ENCODE measurements around the gene C11orf16. TPM values are rescaled to one million over a fixed set of nuclear protein-coding genes. Genes with fewer than 3 reads are reported as not detected.

Gene C11orf16
- total and polyA plus RNA-seq, 2 donors (not counting 3 experiments of a cell fraction or from before 2014, with no cell fraction given) = not detected

DNA sequence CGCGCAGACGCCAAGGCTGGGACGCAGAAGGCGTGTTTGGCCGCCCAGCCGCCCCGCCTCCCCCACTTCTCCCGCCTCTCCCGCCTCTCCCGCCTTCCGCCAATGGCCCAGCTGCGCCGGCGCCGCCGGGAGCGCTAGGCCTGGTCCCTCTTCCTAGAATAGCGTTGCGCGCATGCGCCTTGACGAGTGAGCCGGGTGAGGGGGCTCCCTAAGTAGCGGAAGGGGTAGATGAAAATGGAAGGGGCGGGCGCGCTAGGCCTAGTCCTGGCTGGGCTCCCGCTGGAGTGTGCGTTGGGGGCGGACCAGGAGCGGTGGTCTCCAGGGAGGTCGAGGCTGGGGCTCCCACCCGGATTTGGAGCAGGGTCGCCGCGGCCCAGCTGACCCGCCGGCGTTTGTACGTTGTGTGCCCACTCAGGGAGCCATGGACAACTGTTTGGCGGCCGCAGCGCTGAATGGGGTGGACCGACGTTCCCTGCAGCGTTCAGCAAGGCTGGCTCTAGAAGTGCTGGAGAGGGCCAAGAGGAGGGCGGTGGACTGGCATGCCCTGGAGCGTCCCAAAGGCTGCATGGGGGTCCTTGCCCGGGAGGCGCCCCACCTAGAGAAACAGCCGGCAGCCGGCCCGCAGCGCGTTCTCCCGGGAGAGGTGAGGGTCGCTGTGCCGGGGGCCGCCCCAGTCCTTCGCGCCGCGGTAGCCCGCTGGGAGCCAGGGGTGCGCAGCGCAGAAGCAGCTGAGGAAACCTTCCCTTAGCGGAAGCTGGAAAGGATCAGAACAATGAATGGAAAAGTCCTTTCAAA lies 21.5 kb downstream of the C11orf16 start, which contains the start of gene AKIP1:
AKIP1 (plus strand) TSS at position 161 of the 795 bp plus-strand sequence; CDS start at position 422, 261 bp downstream.
- POLR2A ChIA-PET = interaction anchor here (0.6 to 0.9 kb wide), 2 partner anchors 77 to 229 kb away, joined by 9 read pairs; partner anchors contain the start of genes RPL27A and TRIM66
- peak; percentile 74 for TF ChIP-seq POLR2AphosphoS5 (IDR thresholded peaks at IDR 0.05; ENCODE audit: insufficient read depth, low read depth, low read length)
- no peak for TF ChIP-seq FOS (IDR thresholded peaks at IDR 0.05; ENCODE audit: borderline replicate concordance, insufficient read depth, low read length)
- no peak for TF ChIP-seq EZH2 (IDR thresholded peaks at IDR 0.05; ENCODE audit: borderline replicate concordance, low read depth, low read length, severe bottlenecking)
- no peak for TF ChIP-seq JUN (IDR thresholded peaks at IDR 0.05; ENCODE audit: borderline replicate concordance, insufficient read depth, insufficient read length, low read depth)
- peak; percentile 42 for TF ChIP-seq POLR2A (IDR thresholded peaks at IDR 0.05; ENCODE audit: low read depth, low read length)
- no peak for TF ChIP-seq MAX (IDR thresholded peaks at IDR 0.05; ENCODE audit: insufficient read depth, insufficient read length)
- TF ChIP-seq, protein P1, sequence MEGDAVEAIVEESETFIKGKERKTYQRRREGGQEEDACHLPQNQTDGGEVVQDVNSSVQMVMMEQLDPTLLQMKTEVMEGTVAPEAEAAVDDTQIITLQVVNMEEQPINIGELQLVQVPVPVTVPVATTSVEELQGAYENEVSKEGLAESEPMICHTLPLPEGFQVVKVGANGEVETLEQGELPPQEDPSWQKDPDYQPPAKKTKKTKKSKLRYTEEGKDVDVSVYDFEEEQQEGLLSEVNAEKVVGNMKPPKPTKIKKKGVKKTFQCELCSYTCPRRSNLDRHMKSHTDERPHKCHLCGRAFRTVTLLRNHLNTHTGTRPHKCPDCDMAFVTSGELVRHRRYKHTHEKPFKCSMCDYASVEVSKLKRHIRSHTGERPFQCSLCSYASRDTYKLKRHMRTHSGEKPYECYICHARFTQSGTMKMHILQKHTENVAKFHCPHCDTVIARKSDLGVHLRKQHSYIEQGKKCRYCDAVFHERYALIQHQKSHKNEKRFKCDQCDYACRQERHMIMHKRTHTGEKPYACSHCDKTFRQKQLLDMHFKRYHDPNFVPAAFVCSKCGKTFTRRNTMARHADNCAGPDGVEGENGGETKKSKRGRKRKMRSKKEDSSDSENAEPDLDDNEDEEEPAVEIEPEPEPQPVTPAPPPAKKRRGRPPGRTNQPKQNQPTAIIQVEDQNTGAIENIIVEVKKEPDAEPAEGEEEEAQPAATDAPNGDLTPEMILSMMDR (IDR thresholded peaks at IDR 0.05; ENCODE audit: extremely low read depth in 1 of 2, insufficient read depth in 1 of 2, low read depth in 1 of 2, low read length in 2 of 2) = no peak
- H4K20me1 ChIP-seq (replicated peaks; ENCODE audit: control insufficient read depth, extremely low read depth, insufficient read depth, low read length) = no peaks in the 10 kb centered on the region
- peak; percentile 92 for FAIRE-seq
- intact Hi-C loops (cut with micrococcal nuclease) = loop anchor here (2.0 to 10.0 kb wide), 5 partner anchors 40 to 354 kb away; partner anchors contain the start of genes DENND5A, NRIP3 and TMEM9B
- H3K4me2 ChIP-seq (ENCODE audit: insufficient read depth, low read length) = peak within 1 kb of the TSS; percentile 88
- peak within 1 kb of the TSS; percentile 96 for H2AFZ ChIP-seq (ENCODE audit: low read depth, low read length)
- peak within 1 kb of the TSS; percentile 63 to 95 (median 82) for H3K4me3 ChIP-seq (replicated peaks in 1 of 3; ENCODE audit: insufficient read depth in 1 of 3, low read depth in 1 of 3, low read length in 3 of 3)
- H3K79me2 ChIP-seq (ENCODE audit: control insufficient read depth, insufficient read depth, low read length) = peaks cover 6% of the 10 kb centered on the region
- peak within 1 kb of the TSS; percentile 63 for H3K27ac ChIP-seq (ENCODE audit: insufficient read depth, low read depth, low read length)
- TSS peak; percentile 29 for BruUV-seq (replicated peaks)
- CTCF ChIA-PET = interaction anchor here (0.6 to 2.8 kb wide), 7 partner anchors 24 to 595 kb away, joined by 3 to 16 read pairs (median 4); no protein-coding TSS in a partner anchor
- no peaks in the 10 kb centered on the region for H3K36me3 ChIP-seq (ENCODE audit: control insufficient read depth in 2 of 2, extremely low read depth in 1 of 2, insufficient read depth in 2 of 2, low read length in 2 of 2)
- H3K9me1 ChIP-seq (replicated peaks; ENCODE audit: control insufficient read depth, extremely low read depth, insufficient read depth, low read length) = no peaks in the 10 kb centered on the region
- dilution Hi-C loops (cut with MboI; ENCODE audit: extremely low pct_ligation_motif_present, low sequenced_read_pairs) = no loop called here
- H3K27me3 ChIP-seq (ENCODE audit: control insufficient read depth in 2 of 2, insufficient read depth in 2 of 2, low read length in 2 of 2) = no peaks in the 10 kb centered on the region
- peak within 1 kb of the TSS; percentile 86 for H3K9ac ChIP-seq (replicated peaks; ENCODE audit: extremely low read depth, insufficient read depth, low read length)
- DNase-seq (ENCODE audit: low read depth, low spot score) = peak; percentile 98
- no peaks in the 10 kb centered on the region for H3K9me3 ChIP-seq (replicated peaks; ENCODE audit: control insufficient read depth, insufficient read depth, low read length)
- H3K4me1 ChIP-seq (ENCODE audit: control insufficient read depth, extremely low read depth, insufficient read depth, low read length) = peaks cover 32% of the 10 kb centered on the region
